PC-3 (cell line): ENCODE results near the gene SAAL1. TPM values are rescaled to one million over a fixed set of nuclear protein-coding genes. Genes with fewer than 3 reads are reported as not detected.

Experiments used
- ATAC-seq: fragments of 200-7000 bp; cut with Tn5 transposase; 2 replicates; pipeline ENCODE4 v1.9.1; 2020; ENCODE audit warnings: mild to moderate bottlenecking, moderate library complexity
- BruUV-seq: library from RNA; stranded (reverse); fragments of 400-500 nt; replicated peaks from 2 replicates; lab custom pipeline; 2021; lab: Mats Ljungman, UMichigan
- CTCF ChIA-PET: fragments of 300-600 bp; sonication (Branson Sonifier 250); formaldehyde crosslinking; loops from one replicate; lab custom pipeline; 2022; ENCODE audit warnings: antibody characterized with exemption; lab: Charles Lee
- POLR2A ChIA-PET: fragments of 300-600 bp; sonication (Branson Sonifier 250); formaldehyde crosslinking; loops from one replicate; lab custom pipeline; 2022; ENCODE audit warnings: antibody characterized with exemption; ENCODE audit not compliant: unreplicated experiment; lab: Charles Lee
- DNase-seq: peaks from one replicate; pipeline ENCODE4 v3.0.0-alpha.2; 2015
- H2AFZ ChIP-seq: fragments of 300-600 bp; sonication (generic); 2 replicates; pipeline ENCODE4 v1.6.0; 2016; ENCODE audit warnings: antibody characterized with exemption, low read length
- H3F3A ChIP-seq: fragments of 300-600 bp; sonication (generic); one replicate; pipeline ENCODE4 v1.6.0; 2017; ENCODE audit warnings: antibody characterized with exemption, low read length, control low read depth, mild to moderate bottlenecking; ENCODE audit not compliant: unreplicated experiment
- H3K27ac ChIP-seq: fragments of 300-600 bp; sonication (generic); 2 replicates; pipeline ENCODE4 v1.5.1; 2016; ENCODE audit warnings: mild to moderate bottlenecking, low read length
- H3K27me3 ChIP-seq: fragments of 300-600 bp; sonication (generic); 2 replicates; pipeline ENCODE4 v1.6.1; 2016; ENCODE audit warnings: low read length, mixed read lengths
- H3K36me3 ChIP-seq: fragments of 300-600 bp; sonication (generic); 2 replicates; pipeline ENCODE4 v1.6.1; 2016; ENCODE audit warnings: low read depth, mixed run types, low read length, mixed read lengths
- H3K4me1 ChIP-seq: fragments of 300-600 bp; sonication (generic); 2 replicates; pipeline ENCODE4 v1.5.1; 2016; ENCODE audit warnings: low read length; ENCODE audit not compliant: insufficient read depth
- H3K4me2 ChIP-seq: fragments of 300-600 bp; sonication (generic); 2 replicates; pipeline ENCODE4 v1.6.0; 2016; ENCODE audit warnings: low read length
- H3K4me3 ChIP-seq: fragments of 300-600 bp; sonication (generic); 2 replicates; pipeline ENCODE4 v1.5.1; 2016; ENCODE audit warnings: mild to moderate bottlenecking, low read length, mixed read lengths
- H3K79me2 ChIP-seq: fragments of 300-600 bp; sonication (generic); 2 replicates; pipeline ENCODE4 v1.6.1; 2017; ENCODE audit warnings: low read length, mixed read lengths
- H3K9ac ChIP-seq: fragments of 300-600 bp; sonication (generic); 2 replicates; pipeline ENCODE4 v1.6.0; 2016; ENCODE audit warnings: mild to moderate bottlenecking, low read length
- H3K9me2 ChIP-seq: fragments of 300-600 bp; sonication (generic); replicated peaks from 2 replicates; pipeline ENCODE4 v1.6.1; 2016; ENCODE audit warnings: mixed run types, low read length, mixed read lengths
- H3K9me3 ChIP-seq: fragments of 300-600 bp; sonication (generic); 2 replicates; pipeline ENCODE4 v1.6.1; 2016; ENCODE audit warnings: low read length, mixed read lengths
- H4K20me1 ChIP-seq: fragments of 300-600 bp; sonication (generic); 2 replicates; pipeline ENCODE4 v1.6.1; 2016; ENCODE audit warnings: low read length, mixed read lengths
- EZH2 ChIP-seq: fragments of 300-600 bp; sonication (generic); IDR thresholded peaks from one replicate; pipeline ENCODE4 v1.6.1; 2017; ENCODE audit warnings: antibody characterized with exemption, mild to moderate bottlenecking, low read length; ENCODE audit not compliant: unreplicated experiment
- EZH2phosphoT487 ChIP-seq: fragments of 300-600 bp; sonication (generic); IDR thresholded peaks from 2 replicates; pipeline ENCODE4 v1.6.1; 2018; ENCODE audit warnings: mild to moderate bottlenecking, antibody characterized with exemption, low read length, borderline replicate concordance
- intact Hi-C: fragments of 100-400 bp; cut with micrococcal nuclease; formaldehyde crosslinking; loops from 2 replicates; pipeline ENCODE4 v1.9.0; 2023
- total RNA-seq: library from RNA; depleted of rRNA; stranded (reverse); fragments of >200 nt; gene quantifications from 2 replicates; pipeline ENCODE4 v1.2.3, GENCODE V29; 2014; rRNA removed
- TF ChIP-seq, protein P1 (sequence below): fragments of 300-600 bp; sonication (generic); conservative IDR thresholded peaks from 2 replicates; pipeline ENCODE4 v1.5.1; 2017; ENCODE audit warnings: antibody characterized with exemption, low read depth, mild to moderate bottlenecking, low read length

Gene SAAL1
- total RNA-seq, 1 experiment from 2014 or later = 25.4 TPM

DNA sequence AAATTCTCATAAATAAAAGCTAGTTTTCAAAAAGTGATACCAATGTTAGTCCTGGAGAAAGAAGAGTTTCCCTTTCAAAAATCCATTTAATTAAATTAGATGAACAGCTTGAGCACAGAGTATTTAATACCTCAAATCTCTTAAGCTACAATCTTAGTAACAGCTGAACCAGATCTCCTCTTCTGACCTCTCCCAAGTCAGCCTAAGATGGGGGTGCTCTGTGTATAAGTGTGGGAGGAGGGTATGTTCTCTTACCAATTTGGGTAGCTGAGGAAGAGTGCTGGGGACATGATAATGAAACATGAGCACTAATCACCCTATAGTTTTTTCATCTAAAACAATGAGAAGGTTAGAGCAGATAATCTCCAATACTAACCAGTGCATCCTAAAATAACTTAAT, 69.4 kb downstream of the SAAL1 start:
- no peak overlapping the region for H2AFZ ChIP-seq
- no TSS peak for BruUV-seq
- H3K79me2 ChIP-seq = no peaks in the 10 kb centered on the region
- H3K36me3 ChIP-seq = no peaks in the 10 kb centered on the region
- CTCF ChIA-PET = no interaction called here
- no peaks in the 10 kb centered on the region for H3K9me3 ChIP-seq
- no peak overlapping the region for H3K4me2 ChIP-seq
- ATAC-seq = no peak
- no peaks in the 10 kb centered on the region for H3F3A ChIP-seq
- no peaks in the 10 kb centered on the region for H3K4me1 ChIP-seq
- DNase-seq = no peak
- no peaks in the 10 kb centered on the region for H4K20me1 ChIP-seq
- no peaks in the 10 kb centered on the region for H3K9me2 ChIP-seq
- H3K9ac ChIP-seq = no peak overlapping the region
- peaks cover 38% of the 10 kb centered on the region for H3K27me3 ChIP-seq
- TF ChIP-seq, protein P1, sequence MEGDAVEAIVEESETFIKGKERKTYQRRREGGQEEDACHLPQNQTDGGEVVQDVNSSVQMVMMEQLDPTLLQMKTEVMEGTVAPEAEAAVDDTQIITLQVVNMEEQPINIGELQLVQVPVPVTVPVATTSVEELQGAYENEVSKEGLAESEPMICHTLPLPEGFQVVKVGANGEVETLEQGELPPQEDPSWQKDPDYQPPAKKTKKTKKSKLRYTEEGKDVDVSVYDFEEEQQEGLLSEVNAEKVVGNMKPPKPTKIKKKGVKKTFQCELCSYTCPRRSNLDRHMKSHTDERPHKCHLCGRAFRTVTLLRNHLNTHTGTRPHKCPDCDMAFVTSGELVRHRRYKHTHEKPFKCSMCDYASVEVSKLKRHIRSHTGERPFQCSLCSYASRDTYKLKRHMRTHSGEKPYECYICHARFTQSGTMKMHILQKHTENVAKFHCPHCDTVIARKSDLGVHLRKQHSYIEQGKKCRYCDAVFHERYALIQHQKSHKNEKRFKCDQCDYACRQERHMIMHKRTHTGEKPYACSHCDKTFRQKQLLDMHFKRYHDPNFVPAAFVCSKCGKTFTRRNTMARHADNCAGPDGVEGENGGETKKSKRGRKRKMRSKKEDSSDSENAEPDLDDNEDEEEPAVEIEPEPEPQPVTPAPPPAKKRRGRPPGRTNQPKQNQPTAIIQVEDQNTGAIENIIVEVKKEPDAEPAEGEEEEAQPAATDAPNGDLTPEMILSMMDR = no peak
- TF ChIP-seq EZH2phosphoT487 = no peak
- no peak for TF ChIP-seq EZH2
- H3K27ac ChIP-seq = no peak overlapping the region
- POLR2A ChIA-PET = no interaction called here
- intact Hi-C loops = no loop called here
- H3K4me3 ChIP-seq = no peak overlapping the region

Other genes with a start within 250 kb of the SAAL1 start
- 13.7 and 14.0 TPM in 2 replicates for gene SERGEF, start 93.0 kb downstream of the SAAL1 start, total RNA-seq
- gene TPH1, start 59.8 kb downstream of the SAAL1 start, total RNA-seq = 0.07 TPM in 1 of 2 replicates, not detected in the other
- gene MRGPRX3, start 26.5 kb upstream of the SAAL1 start, total RNA-seq = not detected in 2 replicates
- gene MRGPRX4, start 66.8 kb upstream of the SAAL1 start, total RNA-seq = not detected in 2 replicates
- gene SAA4, start 130.7 kb upstream of the SAAL1 start, total RNA-seq = not detected in 2 replicates
- not detected in 2 replicates for gene SAA2, start 142.6 kb upstream of the SAAL1 start, total RNA-seq
- not detected in 2 replicates for gene SAA1, start 160.2 kb upstream of the SAAL1 start, total RNA-seq
- 15.2 and 15.6 TPM in 2 replicates for gene HPS5, start 216.1 kb upstream of the SAAL1 start, total RNA-seq
- 32.7 and 33.5 TPM in 2 replicates for gene GTF2H1, start 216.5 kb upstream of the SAAL1 start, total RNA-seq